Uterus (tissue), 2 donors: ENCODE measurements around the gene ELOVL1.

Source experiments
- CTCF ChIP-seq, 4 experiments: fragments of 200-600 bp in 2 of 4; fragments of 450-650 bp in 2 of 4; sonication (generic) in 2 of 4; IDR thresholded peaks; one replicate each; pipeline ENCODE4 v1.5.1; 2016 to 2019; ENCODE audit warnings: antibody characterized with exemption in 4 of 4, mild to moderate bottlenecking in 2 of 4, moderate library complexity in 1 of 4
- POLR2A ChIP-seq, 2 donors: fragments of 450-650 bp; IDR thresholded peaks; one replicate each; pipeline ENCODE4 v1.6.1; 2016; ENCODE audit warnings: antibody characterized with exemption in 2 of 2, mild to moderate bottlenecking in 1 of 2, moderate library complexity in 1 of 2

GRCh38 chr1:43314233-43314632 is 53.6 kb downstream of the ELOVL1 start:
- TF ChIP-seq CTCF (IDR thresholded peaks at IDR 0.05) (no peak), POLR2A (IDR thresholded peaks at IDR 0.05) (no peak)
